ENCODE measurements around the gene GPBAR1. TPM values are rescaled to one million over a fixed set of nuclear protein-coding genes. Genes with fewer than 3 reads are reported as not detected.

The GPBAR1 gene
- total RNA-seq, 1 experiment from 2014 or later = 0.20 TPM

DNA sequence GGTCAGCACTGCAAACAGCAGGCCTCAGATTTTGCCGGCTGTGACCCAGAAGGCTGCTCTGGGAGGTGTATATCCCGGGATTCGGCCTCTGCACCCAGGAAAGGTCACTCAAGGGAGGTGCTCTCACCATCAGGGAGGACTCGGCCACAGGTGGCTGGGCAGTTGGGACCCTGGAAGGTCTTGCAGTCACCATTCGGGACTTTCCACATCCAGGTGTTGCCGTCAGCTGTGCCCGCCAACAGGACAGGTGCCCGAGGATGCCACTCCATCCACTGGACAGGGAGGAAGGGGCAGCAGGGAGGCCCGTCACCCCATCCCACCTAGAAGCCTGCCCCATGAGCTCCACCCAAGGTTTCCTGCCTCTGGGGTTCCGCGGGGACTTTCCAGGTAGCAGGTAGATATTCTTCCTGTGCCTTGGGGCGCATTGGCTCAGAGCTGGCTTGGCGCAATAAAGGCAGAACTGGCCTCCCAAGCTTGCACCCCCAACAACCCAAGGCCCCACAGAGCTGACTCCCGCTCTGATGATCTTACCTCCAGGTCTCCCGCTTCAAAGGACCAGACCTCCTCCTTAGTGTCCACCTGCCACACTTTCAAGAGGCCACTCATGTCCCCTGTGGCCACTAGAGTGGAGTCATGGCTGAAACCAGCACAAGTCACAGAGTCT, 5.6 kb downstream of the GPBAR1 start:
- peaks cover 14% of the 10 kb centered on the region for H3K4me1 Mint-ChIP-seq
- CTCF ChIA-PET = interaction anchor here (1.1 kb wide), 1 partner anchor 35 kb away, joined by 3 read pairs; no protein-coding TSS in a partner anchor
- no peak overlapping the region for H3K27ac Mint-ChIP-seq
- no peaks in the 10 kb centered on the region for H3K27me3 Mint-ChIP-seq (ENCODE audit: low read depth)
- POLR2A ChIA-PET = no interaction called here
- H3K36me3 Mint-ChIP-seq = peaks cover 22% of the 10 kb centered on the region
- H3K4me3 Mint-ChIP-seq = no peak overlapping the region
- DNase-seq (ENCODE audit: low spot score) (no peak), ATAC-seq (no peak)
- no peak for TF ChIP-seq CREB1 (CRISPR knock-in tag; IDR thresholded peaks at IDR 0.05)
- TF ChIP-seq TCF7 (CRISPR knock-in tag; IDR thresholded peaks at IDR 0.05; ENCODE audit: low read depth) = no peak
- TF ChIP-seq, protein P1, sequence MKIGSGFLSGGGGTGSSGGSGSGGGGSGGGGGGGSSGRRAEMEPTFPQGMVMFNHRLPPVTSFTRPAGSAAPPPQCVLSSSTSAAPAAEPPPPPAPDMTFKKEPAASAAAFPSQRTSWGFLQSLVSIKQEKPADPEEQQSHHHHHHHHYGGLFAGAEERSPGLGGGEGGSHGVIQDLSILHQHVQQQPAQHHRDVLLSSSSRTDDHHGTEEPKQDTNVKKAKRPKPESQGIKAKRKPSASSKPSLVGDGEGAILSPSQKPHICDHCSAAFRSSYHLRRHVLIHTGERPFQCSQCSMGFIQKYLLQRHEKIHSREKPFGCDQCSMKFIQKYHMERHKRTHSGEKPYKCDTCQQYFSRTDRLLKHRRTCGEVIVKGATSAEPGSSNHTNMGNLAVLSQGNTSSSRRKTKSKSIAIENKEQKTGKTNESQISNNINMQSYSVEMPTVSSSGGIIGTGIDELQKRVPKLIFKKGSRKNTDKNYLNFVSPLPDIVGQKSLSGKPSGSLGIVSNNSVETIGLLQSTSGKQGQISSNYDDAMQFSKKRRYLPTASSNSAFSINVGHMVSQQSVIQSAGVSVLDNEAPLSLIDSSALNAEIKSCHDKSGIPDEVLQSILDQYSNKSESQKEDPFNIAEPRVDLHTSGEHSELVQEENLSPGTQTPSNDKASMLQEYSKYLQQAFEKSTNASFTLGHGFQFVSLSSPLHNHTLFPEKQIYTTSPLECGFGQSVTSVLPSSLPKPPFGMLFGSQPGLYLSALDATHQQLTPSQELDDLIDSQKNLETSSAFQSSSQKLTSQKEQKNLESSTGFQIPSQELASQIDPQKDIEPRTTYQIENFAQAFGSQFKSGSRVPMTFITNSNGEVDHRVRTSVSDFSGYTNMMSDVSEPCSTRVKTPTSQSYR (CRISPR knock-in tag; IDR thresholded peaks at IDR 0.05) = no peak
- TF ChIP-seq, protein P2, sequence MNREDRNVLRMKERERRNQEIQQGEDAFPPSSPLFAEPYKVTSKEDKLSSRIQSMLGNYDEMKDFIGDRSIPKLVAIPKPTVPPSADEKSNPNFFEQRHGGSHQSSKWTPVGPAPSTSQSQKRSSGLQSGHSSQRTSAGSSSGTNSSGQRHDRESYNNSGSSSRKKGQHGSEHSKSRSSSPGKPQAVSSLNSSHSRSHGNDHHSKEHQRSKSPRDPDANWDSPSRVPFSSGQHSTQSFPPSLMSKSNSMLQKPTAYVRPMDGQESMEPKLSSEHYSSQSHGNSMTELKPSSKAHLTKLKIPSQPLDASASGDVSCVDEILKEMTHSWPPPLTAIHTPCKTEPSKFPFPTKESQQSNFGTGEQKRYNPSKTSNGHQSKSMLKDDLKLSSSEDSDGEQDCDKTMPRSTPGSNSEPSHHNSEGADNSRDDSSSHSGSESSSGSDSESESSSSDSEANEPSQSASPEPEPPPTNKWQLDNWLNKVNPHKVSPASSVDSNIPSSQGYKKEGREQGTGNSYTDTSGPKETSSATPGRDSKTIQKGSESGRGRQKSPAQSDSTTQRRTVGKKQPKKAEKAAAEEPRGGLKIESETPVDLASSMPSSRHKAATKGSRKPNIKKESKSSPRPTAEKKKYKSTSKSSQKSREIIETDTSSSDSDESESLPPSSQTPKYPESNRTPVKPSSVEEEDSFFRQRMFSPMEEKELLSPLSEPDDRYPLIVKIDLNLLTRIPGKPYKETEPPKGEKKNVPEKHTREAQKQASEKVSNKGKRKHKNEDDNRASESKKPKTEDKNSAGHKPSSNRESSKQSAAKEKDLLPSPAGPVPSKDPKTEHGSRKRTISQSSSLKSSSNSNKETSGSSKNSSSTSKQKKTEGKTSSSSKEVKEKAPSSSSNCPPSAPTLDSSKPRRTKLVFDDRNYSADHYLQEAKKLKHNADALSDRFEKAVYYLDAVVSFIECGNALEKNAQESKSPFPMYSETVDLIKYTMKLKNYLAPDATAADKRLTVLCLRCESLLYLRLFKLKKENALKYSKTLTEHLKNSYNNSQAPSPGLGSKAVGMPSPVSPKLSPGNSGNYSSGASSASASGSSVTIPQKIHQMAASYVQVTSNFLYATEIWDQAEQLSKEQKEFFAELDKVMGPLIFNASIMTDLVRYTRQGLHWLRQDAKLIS (CRISPR knock-in tag; IDR thresholded peaks at IDR 0.05; ENCODE audit: borderline replicate concordance) = no peak
- TF ChIP-seq NR3C1 (CRISPR knock-in tag; conservative IDR thresholded peaks at IDR 0.05; ENCODE audit: low read depth) = no peak
- no peaks in the 10 kb centered on the region for H3K9me3 Mint-ChIP-seq

DNA sequence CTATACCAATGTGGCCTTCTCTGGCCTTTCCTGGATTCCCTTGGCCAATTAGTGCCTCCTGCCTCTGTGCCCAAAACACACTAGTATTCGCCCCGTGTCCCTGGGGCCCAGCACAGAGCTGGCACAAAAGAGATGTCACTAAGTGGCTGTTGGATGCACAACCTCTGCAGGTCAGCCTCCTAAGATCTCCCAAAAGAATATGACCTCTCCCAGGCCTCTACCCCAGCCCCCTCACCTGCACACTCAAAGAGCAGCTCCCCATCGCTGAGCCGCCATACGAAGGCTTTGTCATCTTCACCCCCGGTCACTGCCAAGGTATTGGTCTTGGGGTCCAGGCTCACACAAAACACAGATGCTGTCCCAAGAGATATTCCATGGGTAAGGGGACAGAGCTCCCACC, 6.4 kb downstream of the GPBAR1 start:
- ATAC-seq (no peak), DNase-seq (ENCODE audit: low spot score) (no peak)
- CTCF ChIA-PET = no interaction called here
- TF ChIP-seq, protein P3, sequence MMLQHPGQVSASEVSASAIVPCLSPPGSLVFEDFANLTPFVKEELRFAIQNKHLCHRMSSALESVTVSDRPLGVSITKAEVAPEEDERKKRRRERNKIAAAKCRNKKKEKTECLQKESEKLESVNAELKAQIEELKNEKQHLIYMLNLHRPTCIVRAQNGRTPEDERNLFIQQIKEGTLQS (CRISPR knock-in tag; conservative IDR thresholded peaks at IDR 0.05) = no peak
- TF ChIP-seq, protein P4, sequence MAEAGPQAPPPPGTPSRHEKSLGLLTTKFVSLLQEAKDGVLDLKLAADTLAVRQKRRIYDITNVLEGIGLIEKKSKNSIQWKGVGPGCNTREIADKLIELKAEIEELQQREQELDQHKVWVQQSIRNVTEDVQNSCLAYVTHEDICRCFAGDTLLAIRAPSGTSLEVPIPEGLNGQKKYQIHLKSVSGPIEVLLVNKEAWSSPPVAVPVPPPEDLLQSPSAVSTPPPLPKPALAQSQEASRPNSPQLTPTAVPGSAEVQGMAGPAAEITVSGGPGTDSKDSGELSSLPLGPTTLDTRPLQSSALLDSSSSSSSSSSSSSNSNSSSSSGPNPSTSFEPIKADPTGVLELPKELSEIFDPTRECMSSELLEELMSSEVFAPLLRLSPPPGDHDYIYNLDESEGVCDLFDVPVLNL (CRISPR knock-in tag; IDR thresholded peaks at IDR 0.05; ENCODE audit: borderline replicate concordance, low read depth) = no peak
- TF ChIP-seq ZNF671 (CRISPR knock-in tag; IDR thresholded peaks at IDR 0.05) = no peak
- TF ChIP-seq, protein P5, sequence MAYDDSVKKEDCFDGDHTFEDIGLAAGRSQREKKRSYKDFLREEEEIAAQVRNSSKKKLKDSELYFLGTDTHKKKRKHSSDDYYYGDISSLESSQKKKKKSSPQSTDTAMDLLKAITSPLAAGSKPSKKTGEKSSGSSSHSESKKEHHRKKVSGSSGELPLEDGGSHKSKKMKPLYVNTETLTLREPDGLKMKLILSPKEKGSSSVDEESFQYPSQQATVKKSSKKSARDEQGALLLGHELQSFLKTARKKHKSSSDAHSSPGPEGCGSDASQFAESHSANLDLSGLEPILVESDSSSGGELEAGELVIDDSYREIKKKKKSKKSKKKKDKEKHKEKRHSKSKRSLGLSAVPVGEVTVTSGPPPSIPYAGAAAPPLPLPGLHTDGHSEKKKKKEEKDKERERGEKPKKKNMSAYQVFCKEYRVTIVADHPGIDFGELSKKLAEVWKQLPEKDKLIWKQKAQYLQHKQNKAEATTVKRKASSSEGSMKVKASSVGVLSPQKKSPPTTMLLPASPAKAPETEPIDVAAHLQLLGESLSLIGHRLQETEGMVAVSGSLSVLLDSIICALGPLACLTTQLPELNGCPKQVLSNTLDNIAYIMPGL (CRISPR knock-in tag; IDR thresholded peaks at IDR 0.05) = no peak
- POLR2A ChIA-PET = no interaction called here
- no peak overlapping the region for H3K27ac Mint-ChIP-seq
- peaks cover 22% of the 10 kb centered on the region for H3K36me3 Mint-ChIP-seq
- no peaks in the 10 kb centered on the region for H3K9me3 Mint-ChIP-seq
- no peaks in the 10 kb centered on the region for H3K27me3 Mint-ChIP-seq (ENCODE audit: low read depth)
- H3K4me3 Mint-ChIP-seq = no peak overlapping the region
- H3K4me1 Mint-ChIP-seq = peaks cover 17% of the 10 kb centered on the region
